GM13977 (cell line): ENCODE data around the gene NCAM1.

Source experiments
- DNase-seq: peaks from one replicate; pipeline ENCODE4 v3.0.0; 2012; ENCODE audit warnings: low spot score
- in situ Hi-C: fragments of 300-500 bp; cut with MboI; formaldehyde crosslinking; loops from one replicate; pipeline ENCODE4 v1.12.0; 2022; ENCODE audit warnings: low sequenced_read_pairs, low pct_unique_long_range_greater_than_20kb, mixed read lengths, inconsistent platforms; ENCODE audit not compliant: unreplicated experiment
- TF ChIP-seq, protein P1 (sequence below): IDR thresholded peaks from 2 replicates; pipeline ENCODE4 v1.5.1; 2012; ENCODE audit warnings: mild to moderate bottlenecking, control low read depth; ENCODE audit not compliant: insufficient read depth; ENCODE audit errors: extremely low read depth, missing control alignments

Gene NCAM1

DNA sequence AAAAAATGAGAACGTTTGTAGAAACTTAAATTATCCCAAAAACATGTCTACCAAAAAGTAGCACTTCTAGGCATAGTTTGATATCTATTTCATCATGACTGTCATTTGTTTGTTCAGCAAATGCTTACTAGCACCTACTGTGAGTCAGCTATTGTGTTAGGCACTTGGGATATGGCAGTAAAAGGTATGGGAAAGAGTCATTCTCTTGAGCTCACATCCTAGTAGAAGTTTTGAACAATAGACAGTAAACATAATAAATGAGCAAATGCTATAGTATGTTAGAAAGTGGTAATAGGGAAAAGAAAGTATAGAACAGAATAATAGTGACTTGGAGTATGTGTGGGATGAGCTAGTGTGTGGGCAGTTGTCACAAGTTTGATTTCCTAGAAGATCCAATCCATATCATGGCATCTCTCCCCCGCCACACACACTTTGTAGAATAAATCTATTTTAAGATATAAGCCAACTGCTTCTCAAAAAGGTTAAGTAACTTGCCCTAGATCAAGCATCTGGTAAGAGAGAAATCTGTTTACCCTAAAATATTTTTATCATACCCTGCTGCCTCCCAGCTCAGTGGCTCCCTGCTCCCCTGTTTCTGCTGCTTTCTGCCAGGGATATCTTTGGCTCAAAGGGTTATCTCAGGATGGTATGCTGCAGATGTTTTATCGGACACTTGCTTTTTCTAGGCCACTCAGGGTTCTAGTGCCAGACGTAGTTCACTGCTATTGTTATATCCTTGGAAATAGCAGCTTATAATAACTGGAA lies 129.7 kb downstream of the NCAM1 start:
- in situ Hi-C loops, result no loop called here

DNA sequence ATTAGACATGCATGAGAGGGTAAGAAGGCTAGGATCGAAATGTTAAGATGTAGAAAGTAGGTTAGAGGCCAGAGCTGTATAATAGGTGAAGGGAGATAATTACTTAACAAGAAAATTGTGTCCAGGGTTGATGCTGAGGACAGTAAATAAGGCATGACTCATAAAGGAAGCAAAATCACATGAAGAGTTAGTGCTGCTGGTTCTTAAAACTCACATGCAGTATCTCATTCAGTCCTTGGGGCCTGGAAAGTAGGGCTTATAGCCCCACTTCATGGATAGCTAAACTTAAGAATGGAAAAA lies 130.2 kb downstream of the NCAM1 start:
- DNase-seq, result no peak
- in situ Hi-C loops, result no loop called here
- TF ChIP-seq, protein P1, sequence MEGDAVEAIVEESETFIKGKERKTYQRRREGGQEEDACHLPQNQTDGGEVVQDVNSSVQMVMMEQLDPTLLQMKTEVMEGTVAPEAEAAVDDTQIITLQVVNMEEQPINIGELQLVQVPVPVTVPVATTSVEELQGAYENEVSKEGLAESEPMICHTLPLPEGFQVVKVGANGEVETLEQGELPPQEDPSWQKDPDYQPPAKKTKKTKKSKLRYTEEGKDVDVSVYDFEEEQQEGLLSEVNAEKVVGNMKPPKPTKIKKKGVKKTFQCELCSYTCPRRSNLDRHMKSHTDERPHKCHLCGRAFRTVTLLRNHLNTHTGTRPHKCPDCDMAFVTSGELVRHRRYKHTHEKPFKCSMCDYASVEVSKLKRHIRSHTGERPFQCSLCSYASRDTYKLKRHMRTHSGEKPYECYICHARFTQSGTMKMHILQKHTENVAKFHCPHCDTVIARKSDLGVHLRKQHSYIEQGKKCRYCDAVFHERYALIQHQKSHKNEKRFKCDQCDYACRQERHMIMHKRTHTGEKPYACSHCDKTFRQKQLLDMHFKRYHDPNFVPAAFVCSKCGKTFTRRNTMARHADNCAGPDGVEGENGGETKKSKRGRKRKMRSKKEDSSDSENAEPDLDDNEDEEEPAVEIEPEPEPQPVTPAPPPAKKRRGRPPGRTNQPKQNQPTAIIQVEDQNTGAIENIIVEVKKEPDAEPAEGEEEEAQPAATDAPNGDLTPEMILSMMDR, result no peak

More for the DNA sequence above, 129.7 kb downstream of the NCAM1 start:
- DNase-seq, result no peak
- TF ChIP-seq, protein P1, result no peak

DNA sequence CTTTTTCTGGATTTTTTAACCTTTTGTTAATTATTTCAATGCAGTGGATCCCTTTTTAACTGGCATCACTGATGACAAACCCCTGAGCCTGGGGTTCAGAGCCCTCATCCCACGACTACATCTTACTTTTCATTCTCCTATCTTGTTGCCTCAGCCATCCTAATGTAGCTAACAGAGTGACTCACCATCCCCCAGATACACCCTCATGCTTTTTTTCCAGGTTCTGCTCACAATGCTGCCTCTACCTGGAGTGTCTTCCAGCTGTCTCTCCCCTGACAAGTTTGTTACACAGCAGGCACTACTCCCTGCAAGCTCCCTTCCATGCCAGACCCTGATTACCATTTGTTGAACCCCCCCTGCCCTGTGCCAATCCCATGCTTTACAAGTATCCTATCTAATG lies 135.4 kb downstream of the NCAM1 start:
- TF ChIP-seq, protein P1, result no peak
- DNase-seq, result no peak
- in situ Hi-C loops, result no loop called here

DNA sequence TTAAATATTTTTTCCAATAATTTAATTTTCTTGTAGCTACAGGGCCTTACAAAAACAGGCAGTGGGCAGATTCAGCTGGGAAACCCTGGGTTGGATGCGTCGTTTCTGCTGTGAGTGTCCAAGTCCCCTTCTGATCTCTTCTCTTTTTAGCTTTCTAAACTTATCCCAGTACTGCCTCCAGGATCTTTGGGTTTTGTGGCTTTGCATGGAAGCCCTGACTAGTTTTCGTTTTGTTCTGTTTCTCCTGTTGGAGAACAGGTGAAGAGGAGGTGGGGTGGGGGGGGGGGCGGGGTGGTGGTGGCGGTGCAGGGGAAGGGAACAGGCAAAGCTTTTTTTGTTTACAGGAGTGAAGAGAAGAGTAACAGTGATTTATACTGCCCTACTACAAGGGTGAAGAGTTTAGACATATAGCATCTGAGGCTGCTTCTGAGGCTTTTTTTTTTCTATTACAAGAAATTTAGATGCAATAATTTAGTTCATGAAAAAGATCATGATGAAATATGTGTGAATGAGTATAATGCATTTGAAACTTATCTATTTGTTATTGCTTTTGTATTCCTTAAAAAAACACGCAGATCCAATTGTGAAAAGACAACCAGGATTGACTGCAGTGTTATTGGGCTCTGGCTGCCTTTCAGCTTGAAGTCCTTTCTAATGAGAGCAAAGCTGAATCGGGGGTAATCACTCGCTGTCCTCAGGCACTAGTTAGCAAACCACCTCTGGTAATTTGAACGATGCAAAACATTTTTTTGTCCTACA lies 142.9 kb downstream of the NCAM1 start:
- TF ChIP-seq, protein P1, result no peak
- in situ Hi-C loops, result no loop called here
- DNase-seq, result no peak

DNA sequence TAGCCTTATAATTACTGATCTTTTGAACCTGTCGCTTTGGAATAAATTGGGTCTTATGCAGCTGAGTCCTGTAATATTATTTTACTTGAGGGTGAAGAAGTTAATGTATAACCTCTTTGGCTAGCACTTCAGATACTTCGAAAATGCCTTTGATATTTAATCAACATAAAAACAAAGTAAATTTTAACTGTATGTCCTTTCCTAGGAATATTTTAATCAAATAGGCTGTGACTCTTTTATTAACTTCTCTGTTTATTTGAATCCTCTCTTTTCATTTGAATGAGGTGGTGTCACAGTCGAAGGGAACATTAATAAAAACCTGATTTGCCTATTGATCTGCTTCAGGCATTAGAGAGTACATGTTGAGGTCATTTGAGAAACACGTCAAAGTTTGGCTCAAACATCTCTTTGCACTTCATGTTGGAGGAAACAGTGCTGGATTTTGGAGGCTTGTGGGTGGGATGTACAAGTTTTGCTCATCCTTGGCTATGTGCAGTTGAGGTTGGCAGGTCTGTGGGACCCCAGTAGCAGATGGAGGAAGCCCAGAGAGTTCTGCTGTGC lies 143.6 kb downstream of the NCAM1 start:
- in situ Hi-C loops, result no loop called here
- no peak for DNase-seq
- TF ChIP-seq, protein P1, result no peak

DNA sequence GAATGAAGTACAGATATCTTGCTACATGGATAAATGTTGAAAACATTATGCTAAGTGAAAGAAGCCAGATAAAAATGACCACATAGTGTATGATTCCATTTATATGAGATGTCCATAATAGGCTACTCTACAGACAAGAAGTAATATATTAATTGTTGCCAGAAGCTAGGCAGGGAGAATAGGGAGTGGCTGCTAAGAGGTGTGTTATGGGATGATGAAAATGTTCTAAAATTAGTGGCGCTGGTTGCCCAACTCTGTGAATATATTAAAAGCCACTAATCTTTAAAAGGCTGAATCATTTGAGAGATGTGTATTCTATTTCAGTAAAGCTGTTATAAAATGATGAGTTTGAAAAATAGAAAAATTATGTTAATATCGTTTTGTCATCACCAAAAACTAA lies 144.4 kb downstream of the NCAM1 start:
- DNase-seq, result no peak
- in situ Hi-C loops, result no loop called here
- TF ChIP-seq, protein P1, result no peak
